Spleen (tissue), 11 donors: ENCODE measurements around the gene TRIM14. TPM values are rescaled to one million over a fixed set of nuclear protein-coding genes. Genes with fewer than 3 reads are reported as not detected.

ENCODE experiments used
- DNase-seq: peaks from one replicate; pipeline ENCODE4 v3.0.0-alpha.2; 2020
- H3K27ac ChIP-seq, 8 donors: fragments of 200-600 bp; sonication (generic) in 7 of 8; 1 replicate in 4 of 8; 2 replicates in 4 of 8; pipeline versions ENCODE4 v1.5.0 to v1.8.0; 2016 to 2021; ENCODE audit warnings: inconsistent platforms in 4 of 8, mild to moderate bottlenecking in 4 of 8, moderate library complexity in 1 of 8
- H3K27me3 ChIP-seq, 7 donors: fragments of 200-600 bp; sonication (generic) in 6 of 7; replicated peaks in 1 of 7; 1 replicate in 4 of 7; 2 replicates in 3 of 7; pipeline versions ENCODE4 v1.5.0 to v1.8.0; 2016 to 2021; ENCODE audit warnings: inconsistent platforms in 3 of 7, mild to moderate bottlenecking in 1 of 7
- H3K36me3 ChIP-seq, 6 donors: fragments of 200-600 bp; sonication (generic) in 5 of 6; 1 replicate in 4 of 6; 2 replicates in 2 of 6; pipeline versions ENCODE4 v1.5.0 to v1.8.0; 2016 to 2021; ENCODE audit warnings: inconsistent platforms in 2 of 6
- H3K4me1 ChIP-seq, 6 donors: fragments of 200-600 bp; sonication (generic) in 5 of 6; 1 replicate in 3 of 6; 2 replicates in 3 of 6; pipeline versions ENCODE4 v1.5.0 to v1.8.0; 2016 to 2021; ENCODE audit warnings: inconsistent platforms in 3 of 6
- H3K4me3 ChIP-seq, 8 donors: fragments of 200-600 bp; sonication (generic) in 7 of 8; 1 replicate in 4 of 8; 2 replicates in 4 of 8; pipeline versions ENCODE4 v1.5.0 to v1.8.0; 2016 to 2021; ENCODE audit warnings: inconsistent platforms in 4 of 8, mild to moderate bottlenecking in 4 of 8, moderate library complexity in 2 of 8
- H3K9me3 ChIP-seq, 8 donors: fragments of 200-600 bp; sonication (generic) in 7 of 8; 1 replicate in 4 of 8; 2 replicates in 4 of 8; pipeline versions ENCODE4 v1.5.0 to v1.8.0; 2016 to 2021; ENCODE audit warnings: inconsistent platforms in 4 of 8
- CTCF ChIP-seq, 11 experiments: fragments of 200-600 bp in 7 of 11; fragments of 450-650 bp in 4 of 11; sonication (generic) in 4 of 11; IDR thresholded peaks in 8 of 11; conservative IDR thresholded peaks in 3 of 11; 1 replicate in 7 of 11; 2 replicates in 4 of 11; pipeline versions ENCODE4 v1.4.0 to v1.8.0; 2016 to 2021; ENCODE audit warnings: antibody characterized with exemption in 11 of 11, inconsistent platforms in 4 of 11, mild to moderate bottlenecking in 1 of 11
- POLR2A ChIP-seq, 3 donors: fragments of 450-650 bp; IDR thresholded peaks; one replicate each; pipeline ENCODE4 v1.5.1; 2017; ENCODE audit warnings: antibody characterized with exemption in 3 of 3, mild to moderate bottlenecking in 1 of 3
- POLR2AphosphoS5 ChIP-seq, 3 donors: sonication (generic); formaldehyde crosslinking; IDR thresholded peaks; one replicate each; pipeline ENCODE4 v1.5.1; 2017; ENCODE audit warnings: antibody characterized with exemption in 3 of 3
- WGBS, 5 donors: extraction: QIAGEN DNeasy Blood & Tissue Kit in 3 of 5; methylation state at CpG; one replicate each; pipeline versions ENCODE4 v1.1.5 to v1.1.7; 2013 to 2018; 5-methylcytosine and 5-hydroxymethylcytosine counted together
- intact Hi-C: fragments of 100-400 bp; cut with DNase I; formaldehyde crosslinking; loops from one replicate; pipeline ENCODE4 v1.15.0; 2023; ENCODE audit warnings: low total_unique reads
- polyA plus RNA-seq, 3 donors: library from polyadenylated mRNA; stranded (reverse); fragments of 200-250 nt; gene quantifications; one replicate each; pipeline ENCODE4 v1.2.1, GENCODE V29; 2013
- total RNA-seq, 7 donors: library from RNA; depleted of rRNA in 3 of 7; stranded (reverse); fragments of >200 nt in 3 of 7; fragmentation: NEBNext Ultra II Directional in 4 of 7; extraction: Animal tissue kit (Norgen Biotek cat#: 25700) in 4 of 7; gene quantifications; one replicate each; pipeline versions ENCODE4 v1.1.0 to v1.2.1, GENCODE V29; 2016 to 2021
- donor health status: healthy with polysubstance abuse.
- donor health status: DM: no; HTN: no; CAD: no; lungs with moderate emphysema.
- donor health status: DM: no; HTN: no; CAD: no.
- donor health status: Bipolar disorder and iron deficiency.
- donor health status: healthy.
- donor health status: DM: no; HTN: no; CAD: no.
- donor health status: DM: yes; HTN: yes; CAD: no.

Gene TRIM14
- total and polyA plus RNA-seq, 10 donors: 11.9 to 92.9 (median 58.1) TPM

GRCh38 chr9:98147582-98147981 is 28.6 kb upstream of the TRIM14 start:
- WGBS, 5 donors: 76 to 91% (median 86%) methylated on average over 2 of the region's 2 CpGs
- Histone ChIP-seq H3K4me1 (peaks cover 0 to 24% (median 10%) of the 10 kb centered on the region in 6 donors), H3K27me3 (no peaks in the 10 kb centered on the region), H3K9me3 (no peaks in the 10 kb centered on the region), H3K27ac (no peak overlapping the region), H3K36me3 (peaks cover 0 to 32% (median 0%) of the 10 kb centered on the region in 6 donors), H3K4me3 (no peak overlapping the region)
- DNase-seq: no peak
- TF ChIP-seq POLR2AphosphoS5 (IDR thresholded peaks at IDR 0.05): no peak
- TF ChIP-seq POLR2A (IDR thresholded peaks at IDR 0.05): no peak
- no peak for TF ChIP-seq CTCF (IDR thresholded peaks at IDR 0.05 in 8 of 11, conservative IDR thresholded peaks at IDR 0.05 in 3 of 11)
- intact Hi-C loops: no loop called here

GRCh38 chr9:98146101-98146991 is 27.3 kb upstream of the TRIM14 start:
- TF ChIP-seq POLR2AphosphoS5 (IDR thresholded peaks at IDR 0.05) (peak in 1 of 3 donors; percentile 34), CTCF (IDR thresholded peaks at IDR 0.05 in 8 of 11, conservative IDR thresholded peaks at IDR 0.05 in 3 of 11) (no peak), POLR2A (IDR thresholded peaks at IDR 0.05) (no peak)
- H3K9me3 ChIP-seq: no peaks in the 10 kb centered on the region
- H3K4me3 ChIP-seq: no peak overlapping the region
- H3K36me3 ChIP-seq: peaks cover 0 to 32% (median 0%) of the 10 kb centered on the region in 6 donors
- intact Hi-C loops: no loop called here
- H3K4me1 ChIP-seq: peaks cover 0 to 32% (median 14%) of the 10 kb centered on the region in 6 donors
- DNase-seq: no peak
- peak overlapping the region in 2 of 8 donors; percentile 61 to 68 for H3K27ac ChIP-seq
- no peaks in the 10 kb centered on the region for H3K27me3 ChIP-seq
- WGBS, 5 donors: 38 to 73% (median 51%) methylated on average over 3 to 7 of the region's 7 CpGs

- H3K4me3 ChIP-seq: no peak overlapping the region
- no peaks in the 10 kb centered on the region for H3K27me3 ChIP-seq
- peaks cover 0 to 26% (median 0%) of the 10 kb centered on the region in 6 donors for H3K36me3 ChIP-seq
- peaks cover 0 to 32% (median 14%) of the 10 kb centered on the region in 6 donors for H3K4me1 ChIP-seq
- no peak overlapping the region for H3K27ac ChIP-seq
- WGBS, 5 donors: 63 to 97% (median 91%) methylated on average over 3 of the region's 3 CpGs
- DNase-seq: no peak
- intact Hi-C loops: no loop called here
- TF ChIP-seq POLR2AphosphoS5 (IDR thresholded peaks at IDR 0.05): no peak
- TF ChIP-seq CTCF (IDR thresholded peaks at IDR 0.05 in 8 of 11, conservative IDR thresholded peaks at IDR 0.05 in 3 of 11): no peak
- TF ChIP-seq POLR2A (IDR thresholded peaks at IDR 0.05): no peak
- H3K9me3 ChIP-seq: no peaks in the 10 kb centered on the region
Measured at GRCh38 chr9:98144631-98145030, 25.6 kb upstream of the TRIM14 start.

GRCh38 chr9:98144076-98144475 is 25.1 kb upstream of the TRIM14 start:
- Histone ChIP-seq H3K27ac (no peak overlapping the region), H3K4me3 (no peak overlapping the region), H3K4me1 (peaks cover 0 to 32% (median 14%) of the 10 kb centered on the region in 6 donors), H3K36me3 (peaks cover 0 to 24% (median 0%) of the 10 kb centered on the region in 6 donors), H3K27me3 (no peaks in the 10 kb centered on the region), H3K9me3 (no peaks in the 10 kb centered on the region)
- no peak for DNase-seq
- TF ChIP-seq POLR2AphosphoS5 (IDR thresholded peaks at IDR 0.05): no peak
- no peak for TF ChIP-seq CTCF (IDR thresholded peaks at IDR 0.05 in 8 of 11, conservative IDR thresholded peaks at IDR 0.05 in 3 of 11)
- no peak for TF ChIP-seq POLR2A (IDR thresholded peaks at IDR 0.05)
- 88 to 93% (median 89%) methylated on average over 4 of the region's 4 CpGs for WGBS, 5 donors
- intact Hi-C loops: no loop called here
